ENCODE results near the gene CD247. TPM values are rescaled to one million over a fixed set of nuclear protein-coding genes. Genes with fewer than 3 reads are reported as not detected.

Gene CD247
- total and polyA plus RNA-seq, 9 donors = 0.20 to 1.5 (median 0.43) TPM

- H3K27ac ChIP-seq (ENCODE audit: low read length) = no peak overlapping the region
- H3K4me1 ChIP-seq (ENCODE audit: control insufficient read depth, insufficient read depth, low read length) = peaks cover 5% of the 10 kb centered on the region
- H3K27me3 ChIP-seq (ENCODE audit: control insufficient read depth, insufficient read depth, low read length) = peaks cover 20% of the 10 kb centered on the region
- WGBS (ENCODE audit: insufficient coverage) = 2% methylated on average over 47 of the region's 49 CpGs
- H3K9me3 ChIP-seq (replicated peaks; ENCODE audit: control insufficient read depth, low read depth, low read length) = no peaks in the 10 kb centered on the region
- DNase-seq = peak; percentile 55
- H3K36me3 ChIP-seq (ENCODE audit: control insufficient read depth, insufficient read depth, low read length) = no peaks in the 10 kb centered on the region
- peak overlapping the region; percentile 27 for H3K4me3 ChIP-seq (ENCODE audit: low read length)
These were observed 78.9 kb downstream of the CD247 start for GRCh38 chr1:167439301-167439988.

GRCh38 chr1:167438171-167439138 lies 79.9 kb downstream of the CD247 start:
- Histone ChIP-seq H3K27ac (ENCODE audit: low read length) (no peak overlapping the region), H3K27me3 (ENCODE audit: control insufficient read depth, insufficient read depth, low read length) (peaks cover 20% of the 10 kb centered on the region), H3K4me3 (ENCODE audit: low read length) (no peak overlapping the region), H3K9me3 (replicated peaks; ENCODE audit: control insufficient read depth, low read depth, low read length) (no peaks in the 10 kb centered on the region), H3K36me3 (ENCODE audit: control insufficient read depth, insufficient read depth, low read length) (no peaks in the 10 kb centered on the region), H3K4me1 (ENCODE audit: control insufficient read depth, insufficient read depth, low read length) (peaks cover 5% of the 10 kb centered on the region)
- no peak for DNase-seq
- 93% methylated on average over 4 of the region's 17 CpGs for WGBS (ENCODE audit: insufficient coverage)

GRCh38 chr1:167435484-167435883 lies 82.8 kb downstream of the CD247 start:
- Histone ChIP-seq H3K27ac (ENCODE audit: low read length) (no peak overlapping the region), H3K4me3 (ENCODE audit: low read length) (no peak overlapping the region), H3K4me1 (ENCODE audit: control insufficient read depth, insufficient read depth, low read length) (peaks cover 15% of the 10 kb centered on the region), H3K9me3 (replicated peaks; ENCODE audit: control insufficient read depth, low read depth, low read length) (no peaks in the 10 kb centered on the region), H3K27me3 (ENCODE audit: control insufficient read depth, insufficient read depth, low read length) (peaks cover 18% of the 10 kb centered on the region), H3K36me3 (ENCODE audit: control insufficient read depth, insufficient read depth, low read length) (no peaks in the 10 kb centered on the region)
- no peak for DNase-seq
- 86% methylated on average over 2 of the region's 4 CpGs for WGBS (ENCODE audit: insufficient coverage)

- Histone ChIP-seq H3K4me1 (ENCODE audit: control insufficient read depth, insufficient read depth, low read length) (peaks cover 12% of the 10 kb centered on the region), H3K9me3 (replicated peaks; ENCODE audit: control insufficient read depth, low read depth, low read length) (no peaks in the 10 kb centered on the region), H3K27ac (ENCODE audit: low read length) (no peak overlapping the region), H3K4me3 (ENCODE audit: low read length) (no peak overlapping the region), H3K36me3 (ENCODE audit: control insufficient read depth, insufficient read depth, low read length) (no peaks in the 10 kb centered on the region), H3K27me3 (ENCODE audit: control insufficient read depth, insufficient read depth, low read length) (peaks cover 8% of the 10 kb centered on the region)
- no peak for DNase-seq
- 67% methylated on average over 1 of the region's 6 CpGs for WGBS (ENCODE audit: insufficient coverage)
These were observed 84.0 kb downstream of the CD247 start for GRCh38 chr1:167434306-167434705.

- no peak overlapping the region for H3K27ac ChIP-seq (ENCODE audit: low read length)
- no peak overlapping the region for H3K4me3 ChIP-seq (ENCODE audit: low read length)
- H3K36me3 ChIP-seq (ENCODE audit: control insufficient read depth, insufficient read depth, low read length) = no peaks in the 10 kb centered on the region
- no peak for DNase-seq
- H3K9me3 ChIP-seq (replicated peaks; ENCODE audit: control insufficient read depth, low read depth, low read length) = no peaks in the 10 kb centered on the region
- peaks cover 4% of the 10 kb centered on the region for H3K27me3 ChIP-seq (ENCODE audit: control insufficient read depth, insufficient read depth, low read length)
- H3K4me1 ChIP-seq (ENCODE audit: control insufficient read depth, insufficient read depth, low read length) = peaks cover 12% of the 10 kb centered on the region
- WGBS (ENCODE audit: insufficient coverage) = 94% methylated on average over 3 of the region's 6 CpGs
These were observed 84.4 kb downstream of the CD247 start for GRCh38 chr1:167433884-167434283.

GRCh38 chr1:167432780-167433179 lies 85.5 kb downstream of the CD247 start:
- Histone ChIP-seq H3K4me1 (ENCODE audit: control insufficient read depth, insufficient read depth, low read length) (peaks cover 14% of the 10 kb centered on the region), H3K27me3 (ENCODE audit: control insufficient read depth, insufficient read depth, low read length) (peaks cover 2% of the 10 kb centered on the region), H3K4me3 (ENCODE audit: low read length) (no peak overlapping the region), H3K36me3 (ENCODE audit: control insufficient read depth, insufficient read depth, low read length) (no peaks in the 10 kb centered on the region), H3K27ac (ENCODE audit: low read length) (no peak overlapping the region), H3K9me3 (replicated peaks; ENCODE audit: control insufficient read depth, low read depth, low read length) (no peaks in the 10 kb centered on the region)
- no peak for DNase-seq
- WGBS (ENCODE audit: insufficient coverage) = 80% methylated on average over 4 of the region's 7 CpGs

GRCh38 chr1:167431909-167432650 lies 86.2 kb downstream of the CD247 start:
- Histone ChIP-seq H3K9me3 (replicated peaks; ENCODE audit: control insufficient read depth, low read depth, low read length) (no peaks in the 10 kb centered on the region), H3K36me3 (ENCODE audit: control insufficient read depth, insufficient read depth, low read length) (no peaks in the 10 kb centered on the region), H3K4me3 (ENCODE audit: low read length) (no peak overlapping the region), H3K27me3 (ENCODE audit: control insufficient read depth, insufficient read depth, low read length) (peaks cover 2% of the 10 kb centered on the region), H3K4me1 (ENCODE audit: control insufficient read depth, insufficient read depth, low read length) (peaks cover 19% of the 10 kb centered on the region), H3K27ac (ENCODE audit: low read length) (no peak overlapping the region)
- WGBS (ENCODE audit: insufficient coverage) = 71% methylated on average over 5 of the region's 8 CpGs
- DNase-seq = no peak

GRCh38 chr1:167431261-167431908 lies 86.9 kb downstream of the CD247 start:
- H3K27ac ChIP-seq (ENCODE audit: low read length) = no peak overlapping the region
- peaks cover 2% of the 10 kb centered on the region for H3K27me3 ChIP-seq (ENCODE audit: control insufficient read depth, insufficient read depth, low read length)
- peaks cover 19% of the 10 kb centered on the region for H3K4me1 ChIP-seq (ENCODE audit: control insufficient read depth, insufficient read depth, low read length)
- DNase-seq = no peak
- no peak overlapping the region for H3K4me3 ChIP-seq (ENCODE audit: low read length)
- WGBS (ENCODE audit: insufficient coverage) = 56% methylated on average over 8 of the region's 14 CpGs
- no peaks in the 10 kb centered on the region for H3K36me3 ChIP-seq (ENCODE audit: control insufficient read depth, insufficient read depth, low read length)
- H3K9me3 ChIP-seq (replicated peaks; ENCODE audit: control insufficient read depth, low read depth, low read length) = no peaks in the 10 kb centered on the region

GRCh38 chr1:167430849-167431242 lies 87.5 kb downstream of the CD247 start:
- H3K9me3 ChIP-seq (replicated peaks; ENCODE audit: control insufficient read depth, low read depth, low read length) = no peaks in the 10 kb centered on the region
- 83% methylated on average over 9 of the region's 10 CpGs for WGBS (ENCODE audit: insufficient coverage)
- no peaks in the 10 kb centered on the region for H3K36me3 ChIP-seq (ENCODE audit: control insufficient read depth, insufficient read depth, low read length)
- H3K4me3 ChIP-seq (ENCODE audit: low read length) = no peak overlapping the region
- no peak for DNase-seq
- H3K27ac ChIP-seq (ENCODE audit: low read length) = no peak overlapping the region
- peaks cover 19% of the 10 kb centered on the region for H3K4me1 ChIP-seq (ENCODE audit: control insufficient read depth, insufficient read depth, low read length)
- peaks cover 2% of the 10 kb centered on the region for H3K27me3 ChIP-seq (ENCODE audit: control insufficient read depth, insufficient read depth, low read length)
